ENCODE data around the gene EXOC6.
"Not testable (repeated sequence)": the region's sequence is repeated elsewhere in the genome, so short reads cannot be mapped to it uniquely, and the experiment has no call there.

EXOC6 gene

DNA sequence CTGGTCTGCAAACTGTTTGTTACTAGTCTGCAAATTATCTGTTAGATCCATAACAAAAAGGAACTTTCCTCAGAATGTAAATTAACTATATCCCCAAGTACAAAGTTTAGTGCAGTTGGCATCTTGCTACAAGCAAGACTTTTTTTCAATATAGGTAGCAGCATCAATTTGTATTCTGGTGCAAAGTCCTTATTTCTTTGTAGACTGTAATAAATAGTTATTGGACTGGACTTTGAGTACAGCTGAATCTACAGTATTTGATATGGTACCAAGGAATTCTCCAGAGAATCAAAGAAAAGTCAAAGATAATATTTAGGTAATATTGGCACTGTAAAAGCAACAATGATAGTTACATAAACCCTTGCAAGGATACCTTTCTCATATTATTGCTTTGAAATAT, 89.6 kb downstream of the EXOC6 start:
- FAIRE-seq: no peak

GRCh38 chr10:92938841-92939240, 90.5 kb downstream of the EXOC6 start:
- FAIRE-seq: no peak
- no peak for DNase-seq (ENCODE audit: low spot score)

More for the DNA sequence above, 89.6 kb downstream of the EXOC6 start:
- no peak for DNase-seq (ENCODE audit: low spot score)

DNA sequence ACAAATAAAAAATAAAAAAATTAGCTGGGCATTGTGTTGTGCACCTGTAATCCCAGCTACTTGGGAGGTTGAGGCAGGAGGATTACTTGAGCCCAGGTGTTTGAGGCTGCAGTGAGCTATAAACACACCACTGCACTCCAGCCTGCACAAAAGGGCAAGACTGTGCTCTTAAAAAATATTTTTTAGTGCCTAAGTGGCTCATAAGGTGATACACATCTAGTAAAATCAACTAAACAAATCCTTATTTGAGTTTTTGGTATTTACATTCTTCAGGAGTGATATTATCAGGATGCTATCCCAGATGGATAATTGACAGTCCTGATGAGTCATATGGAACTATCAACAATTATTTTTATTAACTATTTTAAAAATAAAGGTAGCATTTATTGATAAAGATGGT, 93.9 kb downstream of the EXOC6 start:
- no peak for DNase-seq (ENCODE audit: low spot score)
- no peak for FAIRE-seq

- FAIRE-seq (no peak), DNase-seq (ENCODE audit: low spot score) (no peak)
Measured at GRCh38 chr10:92946491-92946890, 98.2 kb downstream of the EXOC6 start.

DNA sequence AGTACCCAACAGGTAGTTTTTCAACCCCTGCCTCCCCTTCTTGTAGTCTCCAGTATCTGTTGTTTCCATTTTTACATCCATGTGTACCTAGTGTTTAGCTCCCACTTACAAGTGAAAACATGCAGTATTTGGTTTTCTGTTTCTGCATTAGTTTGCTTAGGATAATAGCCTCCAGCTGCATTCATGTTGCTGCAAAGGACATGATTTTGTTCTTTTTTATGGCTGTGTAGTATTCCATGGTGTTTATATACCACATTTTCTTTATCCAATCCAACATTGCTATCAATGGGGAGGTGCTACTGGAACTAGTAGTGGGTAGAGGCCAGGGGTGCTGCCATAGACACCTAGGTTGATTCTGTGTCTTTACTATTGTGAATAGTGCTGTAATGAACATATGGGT, 104.3 kb downstream of the EXOC6 start:
- DNase-seq (ENCODE audit: low spot score); FAIRE-seq: not testable (repeated sequence)

GRCh38 chr10:92957223-92958010, 109.1 kb downstream of the EXOC6 start:
- no peak for DNase-seq (ENCODE audit: low spot score)
- no peak for FAIRE-seq

DNA sequence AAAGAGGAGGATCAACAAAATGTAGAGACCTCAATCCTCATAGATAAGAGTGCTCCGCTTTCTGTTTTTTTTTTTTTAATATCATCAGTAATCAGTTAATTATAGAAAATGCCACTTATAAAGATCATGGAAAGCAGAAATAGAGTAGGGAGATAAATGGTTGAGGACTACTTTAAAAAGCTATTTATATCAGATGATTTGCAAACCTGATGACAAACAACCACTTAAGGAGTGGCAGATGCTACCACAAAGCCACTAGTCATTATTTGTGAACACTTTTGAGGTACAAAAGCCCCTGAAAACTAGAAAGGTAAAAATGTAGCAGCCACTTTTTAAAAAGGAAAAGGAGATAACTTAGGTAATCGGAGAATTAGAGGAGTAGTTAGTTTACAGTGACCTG, 113.3 kb downstream of the EXOC6 start:
- DNase-seq (ENCODE audit: low spot score) (no peak), FAIRE-seq (no peak)

GRCh38 chr10:92965314-92965713, 117.0 kb downstream of the EXOC6 start:
- FAIRE-seq: peak; percentile 79
- DNase-seq (ENCODE audit: low spot score): peak; percentile 22

GRCh38 chr10:92967641-92968040, 119.3 kb downstream of the EXOC6 start:
- no peak for DNase-seq (ENCODE audit: low spot score)
- FAIRE-seq: no peak

- FAIRE-seq: no peak
- DNase-seq (ENCODE audit: low spot score): no peak
Measured at GRCh38 chr10:92969151-92969550, 120.8 kb downstream of the EXOC6 start.

DNA sequence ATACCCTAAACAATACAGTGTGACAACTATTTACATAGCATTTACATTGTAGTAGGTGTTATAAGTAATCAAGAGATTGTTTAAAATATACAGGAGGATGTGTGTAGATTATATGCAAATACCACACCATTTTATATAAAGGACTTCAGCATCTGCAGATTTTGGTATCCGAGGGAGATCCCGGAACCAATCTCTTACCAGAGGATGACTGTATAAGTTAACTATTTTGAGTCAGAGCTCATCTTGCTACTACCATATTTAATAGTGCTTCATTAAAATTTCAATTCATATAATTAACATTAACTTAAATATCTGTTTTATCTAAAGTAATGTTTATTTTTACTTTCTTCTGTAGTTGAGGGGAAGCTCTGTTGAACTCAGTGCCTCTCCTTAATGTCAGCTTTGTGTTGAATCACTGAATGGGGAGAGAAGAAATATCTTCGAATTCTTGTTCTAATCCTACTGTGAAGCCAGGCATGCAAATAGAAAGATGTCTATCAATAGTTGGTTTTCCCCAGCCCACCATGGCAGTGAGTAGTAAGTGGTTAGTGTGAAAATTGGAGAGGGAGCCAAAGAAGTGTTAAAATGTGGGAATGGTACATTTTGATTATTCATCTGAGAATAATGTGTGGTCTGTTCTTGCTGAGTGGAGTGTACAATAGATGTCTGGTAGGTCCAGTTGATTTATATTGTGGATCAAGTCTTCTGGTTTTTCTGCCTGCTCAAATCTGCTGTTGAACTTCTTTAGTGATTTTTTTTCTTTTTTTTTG, 122.2 kb downstream of the EXOC6 start:
- DNase-seq (ENCODE audit: low spot score): peak; percentile 47
- FAIRE-seq: peak; percentile 11

DNA sequence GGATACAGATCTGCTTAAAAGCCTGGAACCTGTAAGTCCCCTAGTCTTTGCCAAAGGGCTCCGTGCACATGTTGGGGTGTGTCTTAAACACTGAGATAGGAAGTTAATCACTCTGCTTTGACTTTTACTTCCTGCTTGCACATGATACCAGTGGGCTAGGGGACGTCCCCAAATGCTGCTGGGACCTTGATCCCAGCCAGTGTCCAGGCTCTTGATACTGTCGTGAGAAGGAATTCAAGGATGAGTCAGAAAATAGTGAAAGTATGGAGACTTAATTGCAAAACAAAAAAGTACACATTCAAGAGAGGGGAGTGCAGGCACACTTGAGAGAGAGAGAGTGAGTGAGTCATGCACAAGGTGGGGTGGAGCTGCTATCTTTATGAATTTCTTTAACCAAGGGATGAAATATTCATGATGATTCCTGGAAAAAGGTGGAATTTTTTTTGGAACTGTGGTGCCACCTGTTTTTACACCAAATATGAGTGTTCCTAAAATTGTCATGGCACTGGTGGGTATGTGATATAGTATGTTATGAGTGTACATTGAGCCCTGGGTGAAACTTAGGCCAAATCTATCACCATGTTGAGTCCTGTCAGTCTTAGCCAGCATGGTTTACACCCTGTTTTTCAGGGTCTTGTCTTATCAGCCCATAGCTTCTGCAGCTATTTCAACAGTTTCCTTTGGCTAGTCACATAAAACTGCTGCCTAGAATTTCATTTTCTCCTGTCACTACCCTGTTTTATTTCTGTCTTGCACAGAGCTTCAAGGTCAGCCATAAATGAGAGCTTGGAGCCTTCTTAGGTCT, 123.9 kb downstream of the EXOC6 start:
- peak; percentile 76 for DNase-seq (ENCODE audit: low spot score)
- peak; percentile 80 for FAIRE-seq

DNA sequence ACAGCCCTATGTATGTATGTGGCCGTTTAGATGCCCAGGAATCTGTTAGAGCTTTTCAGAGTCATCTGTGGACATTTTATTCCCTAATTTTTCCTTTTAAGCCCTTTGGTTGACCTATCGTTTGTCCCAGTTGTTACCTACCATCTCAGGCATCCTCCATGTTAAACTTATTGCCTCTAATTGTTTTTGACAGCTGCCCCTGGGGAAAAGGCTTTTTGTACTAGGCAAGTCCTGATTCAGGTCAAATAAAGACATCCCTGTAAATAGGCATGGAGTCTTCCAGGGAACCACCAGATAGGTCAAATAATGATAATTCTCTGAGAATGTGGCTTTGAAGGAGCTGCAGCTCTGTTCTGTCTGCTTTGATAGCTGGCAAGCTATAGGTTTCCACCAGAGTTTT, 124.6 kb downstream of the EXOC6 start:
- FAIRE-seq: no peak
- no peak for DNase-seq (ENCODE audit: low spot score)

DNA sequence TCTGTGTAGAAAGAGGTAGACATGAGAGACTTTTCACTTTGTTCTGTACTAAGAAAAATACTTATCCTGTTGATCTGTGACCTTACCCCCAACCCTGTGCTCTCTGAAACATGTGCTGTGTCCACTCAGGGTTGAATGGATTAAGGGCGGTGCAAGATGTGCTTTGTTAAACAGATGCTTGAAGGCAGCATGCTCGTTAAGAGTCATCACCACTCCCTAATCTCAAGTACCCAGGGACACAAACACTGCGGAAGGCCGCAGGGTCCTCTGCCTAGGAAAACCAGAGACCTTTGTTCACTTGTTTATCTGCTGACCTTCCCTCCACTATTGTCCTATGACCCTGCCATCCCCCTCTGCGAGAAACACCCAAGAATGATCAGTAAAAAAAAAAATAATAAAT, 128.0 kb downstream of the EXOC6 start:
- FAIRE-seq; DNase-seq (ENCODE audit: low spot score): not testable (repeated sequence)

DNA sequence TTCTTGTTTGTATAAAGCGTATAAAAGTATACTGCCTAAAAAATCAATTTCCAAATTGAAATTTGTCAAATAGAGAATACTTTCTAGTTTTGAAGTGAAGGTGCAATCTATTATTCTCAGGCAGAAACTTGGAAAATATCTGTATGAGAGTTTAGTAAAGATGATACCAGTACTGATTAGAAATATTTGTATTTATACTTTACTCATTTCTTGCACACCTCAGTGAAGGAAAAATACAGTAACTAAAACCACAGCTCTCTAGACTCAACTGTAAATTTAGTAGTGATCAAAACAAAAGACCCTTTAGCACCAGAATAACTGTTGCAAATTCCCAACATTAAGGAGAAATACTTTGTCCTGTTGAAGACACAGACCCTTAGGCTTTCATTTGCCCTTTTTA, 140.9 kb downstream of the EXOC6 start:
- no peak for DNase-seq (ENCODE audit: low spot score)
- no peak for FAIRE-seq

- FAIRE-seq (no peak), DNase-seq (ENCODE audit: low spot score) (no peak)
Measured at GRCh38 chr10:92990615-92991014, 142.3 kb downstream of the EXOC6 start.

- FAIRE-seq: no peak
- DNase-seq (ENCODE audit: low spot score): no peak
Measured at GRCh38 chr10:92991513-92991912, 143.2 kb downstream of the EXOC6 start.

DNA sequence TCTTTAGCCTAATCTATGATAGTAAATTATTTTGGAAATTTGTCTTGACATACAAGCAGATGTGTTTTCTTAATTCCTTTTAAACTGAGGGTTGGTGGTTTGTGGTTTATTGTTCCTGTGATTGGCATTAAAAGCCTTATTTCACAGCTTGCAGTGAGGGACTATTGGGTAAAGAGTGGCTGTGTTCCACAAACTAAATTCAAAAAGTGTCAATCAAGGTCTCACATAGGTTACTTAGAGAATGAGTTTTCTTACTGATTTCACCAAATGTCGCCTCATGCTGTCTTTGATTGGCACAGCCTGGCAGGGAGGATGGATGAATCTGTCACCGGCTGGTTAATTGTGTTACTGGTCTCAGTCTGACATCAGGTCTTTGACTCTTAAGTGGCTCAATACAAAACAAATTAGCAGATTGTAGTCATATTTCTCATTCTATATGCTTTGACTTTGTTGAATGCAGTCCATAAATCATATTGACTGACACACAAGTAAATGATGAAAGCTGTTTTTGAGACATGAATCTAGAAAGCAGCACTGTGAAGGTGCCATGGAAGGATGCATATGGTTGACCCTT, 145.5 kb downstream of the EXOC6 start:
- DNase-seq (ENCODE audit: low spot score): no peak

DNA sequence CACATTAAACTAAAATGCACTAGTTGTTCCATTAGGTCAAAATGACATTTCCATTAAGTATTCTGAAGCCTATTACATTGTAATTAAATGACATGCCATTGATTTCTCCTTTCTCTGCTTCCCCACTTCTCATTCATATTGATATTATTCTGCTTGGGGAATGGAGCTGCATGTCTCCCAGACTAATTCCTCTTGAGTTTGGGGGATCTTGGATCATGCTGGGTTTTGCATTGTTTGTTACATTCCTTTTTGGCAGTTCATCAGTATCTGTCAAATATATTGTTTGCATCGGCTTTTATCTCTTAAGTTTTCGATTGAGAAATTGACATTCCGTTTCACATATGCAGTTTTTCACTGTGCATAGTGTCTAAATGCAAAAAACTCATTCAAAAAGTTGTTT, 147.2 kb downstream of the EXOC6 start:
- FAIRE-seq (no peak), DNase-seq (ENCODE audit: low spot score) (no peak)

More for the DNA sequence above, 145.5 kb downstream of the EXOC6 start:
- FAIRE-seq: no peak

DNA sequence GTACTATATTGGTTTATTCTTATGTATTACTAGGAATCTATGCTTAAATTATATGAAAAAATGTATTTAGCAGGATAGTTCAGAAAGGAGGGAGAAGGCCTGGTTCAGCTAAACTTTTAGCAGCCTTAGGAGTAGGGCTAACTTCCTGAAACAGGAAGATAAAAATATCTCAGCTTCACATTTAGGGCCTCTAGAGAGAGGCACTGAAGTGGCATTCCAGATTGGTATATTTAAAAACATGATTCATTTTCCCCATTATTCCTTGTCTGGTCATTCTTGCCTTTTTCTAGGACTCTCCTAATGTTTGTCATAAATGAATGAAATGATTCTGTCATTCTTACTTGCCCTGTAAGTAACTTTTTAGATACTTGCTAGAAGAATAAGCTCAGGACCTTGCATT, 149.3 kb downstream of the EXOC6 start:
- no peak for FAIRE-seq
- no peak for DNase-seq (ENCODE audit: low spot score)

DNA sequence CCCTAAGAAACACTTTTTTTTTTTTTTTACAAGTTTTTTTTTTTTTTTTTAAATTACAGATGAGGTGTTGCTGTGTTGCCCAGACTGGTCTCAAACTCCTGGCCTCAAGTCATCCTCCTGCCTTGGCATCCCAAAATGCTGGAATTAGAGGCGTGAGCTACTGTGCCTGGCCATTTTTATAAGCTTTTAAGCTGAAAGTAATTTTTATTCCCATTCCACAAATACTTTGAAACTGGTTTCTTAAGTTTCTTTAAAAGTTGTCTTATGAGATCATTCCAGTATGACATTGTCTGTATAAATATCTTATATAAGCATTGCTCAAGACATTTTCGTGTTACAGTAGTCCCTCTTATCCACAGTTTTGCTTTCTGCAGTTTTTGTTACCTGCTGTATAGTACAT, 150.9 kb downstream of the EXOC6 start:
- FAIRE-seq (no peak), DNase-seq (ENCODE audit: low spot score) (no peak)
